ENCODE results near the gene HPS1.

GRCh38 chr10:98417973-98418664 is 28.6 kb downstream of the HPS1 start:
- TF ChIP-seq CTCF (IDR thresholded peaks at IDR 0.05; ENCODE audit: low read length) = no peak
- no peak for TF ChIP-seq EZH2phosphoT487 (IDR thresholded peaks at IDR 0.05; ENCODE audit: low read length)

All from MM.1S (cell line).